Mammary epithelial cell (primary cell): Measurements from ENCODE around the gene COL24A1.

ENCODE experiments used
- CTCF ChIP-seq, 2 donors: IDR thresholded peaks in 1 of 2; conservative IDR thresholded peaks in 1 of 2; 2 replicates each; pipeline ENCODE4 v1.5.1; 2011 to 2012; ENCODE audit warnings: inconsistent platforms in 2 of 2, low read length in 2 of 2, mild to moderate bottlenecking in 2 of 2, control low read depth in 1 of 2, low read depth in 1 of 2; ENCODE audit not compliant: insufficient read depth in 1 of 2; ENCODE audit errors: extremely low read depth in 1 of 2
- EZH2 ChIP-seq: IDR thresholded peaks from 2 replicates; pipeline ENCODE4 v1.6.1; 2012; ENCODE audit warnings: low read length, inconsistent platforms, borderline replicate concordance

DNA sequence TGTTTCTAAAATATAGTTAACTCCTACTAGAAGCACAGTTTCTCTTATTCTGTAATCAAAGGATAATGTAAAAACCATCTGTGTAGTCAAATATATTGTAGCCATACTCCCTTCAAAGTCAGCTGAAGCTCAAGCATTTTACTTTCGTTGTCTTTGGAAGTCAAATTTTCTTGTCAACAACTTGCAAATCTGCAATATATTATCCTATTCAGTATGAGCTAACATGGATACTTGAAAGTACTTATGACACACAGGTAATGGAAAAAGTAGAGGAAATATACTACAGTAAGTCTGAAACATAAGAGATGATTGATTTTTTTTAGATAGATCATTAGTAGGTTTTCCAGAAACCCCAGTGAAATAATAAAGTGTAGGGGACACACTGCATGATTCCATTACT lies 121.5 kb downstream of the COL24A1 start:
- no peak for TF ChIP-seq CTCF (conservative IDR thresholded peaks at IDR 0.05 in 1 of 2, IDR thresholded peaks at IDR 0.05 in 1 of 2; ENCODE audit: extremely low read depth in 1 of 2, insufficient read depth in 1 of 2, low read depth in 1 of 2, low read length in 2 of 2)
- TF ChIP-seq EZH2, result no peak
